Neural cell (in vitro differentiated cells): ENCODE measurements around the gene EOGT.
A peak's percentile ranks its signal among the peaks of the same experiment; 100 is the strongest.

ENCODE experiments used
- EP300 ChIP-seq: fragments of 450-650 bp; conservative IDR thresholded peaks from 2 replicates; pipeline ENCODE4 v1.6.1; 2014; ENCODE audit warnings: antibody characterized with exemption, mild to moderate bottlenecking, moderate library complexity; ENCODE audit not compliant: poor library complexity, severe bottlenecking
- POLR2AphosphoS5 ChIP-seq: IDR thresholded peaks from 2 replicates; pipeline ENCODE4 v1.6.1; 2012
- RAD21 ChIP-seq: fragments of 450-650 bp; conservative IDR thresholded peaks from 2 replicates; pipeline ENCODE4 v1.6.1; 2014; ENCODE audit warnings: antibody characterized with exemption, mild to moderate bottlenecking, moderate library complexity
- TAF1 ChIP-seq: IDR thresholded peaks from 2 replicates; pipeline ENCODE4 v1.6.1; 2012; ENCODE audit warnings: low read depth
- TF ChIP-seq, protein P1 (sequence below): fragments of 450-650 bp; IDR thresholded peaks from 2 replicates; pipeline ENCODE4 v1.5.1; 2014; ENCODE audit warnings: antibody characterized with exemption, mild to moderate bottlenecking, moderate library complexity; ENCODE audit not compliant: poor library complexity, severe bottlenecking
- TF ChIP-seq, protein P2 (sequence below): IDR thresholded peaks from 2 replicates; pipeline ENCODE4 v1.6.1; 2012; ENCODE audit warnings: borderline replicate concordance

DNA sequence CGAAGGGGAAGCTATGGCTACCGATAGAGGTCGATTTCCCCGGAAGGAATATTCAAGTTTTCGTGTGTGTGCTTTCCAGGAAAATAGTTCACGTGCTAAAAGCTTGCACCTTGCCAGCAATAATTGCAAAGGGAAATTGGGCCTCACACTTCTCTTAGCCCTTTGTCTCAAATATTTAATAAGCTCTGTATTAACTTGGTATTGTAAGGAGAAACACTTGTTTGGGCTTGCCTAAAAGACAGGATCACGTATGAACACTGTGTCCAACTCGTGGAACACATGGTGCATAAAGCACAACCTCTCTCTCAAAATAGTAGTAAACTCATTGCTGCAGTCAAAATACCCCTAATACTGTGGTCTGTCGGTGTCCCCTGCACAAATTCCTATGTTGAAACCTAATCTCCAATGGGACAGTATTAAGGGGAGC, 39.0 kb upstream of the EOGT start:
- TF ChIP-seq, protein P1, sequence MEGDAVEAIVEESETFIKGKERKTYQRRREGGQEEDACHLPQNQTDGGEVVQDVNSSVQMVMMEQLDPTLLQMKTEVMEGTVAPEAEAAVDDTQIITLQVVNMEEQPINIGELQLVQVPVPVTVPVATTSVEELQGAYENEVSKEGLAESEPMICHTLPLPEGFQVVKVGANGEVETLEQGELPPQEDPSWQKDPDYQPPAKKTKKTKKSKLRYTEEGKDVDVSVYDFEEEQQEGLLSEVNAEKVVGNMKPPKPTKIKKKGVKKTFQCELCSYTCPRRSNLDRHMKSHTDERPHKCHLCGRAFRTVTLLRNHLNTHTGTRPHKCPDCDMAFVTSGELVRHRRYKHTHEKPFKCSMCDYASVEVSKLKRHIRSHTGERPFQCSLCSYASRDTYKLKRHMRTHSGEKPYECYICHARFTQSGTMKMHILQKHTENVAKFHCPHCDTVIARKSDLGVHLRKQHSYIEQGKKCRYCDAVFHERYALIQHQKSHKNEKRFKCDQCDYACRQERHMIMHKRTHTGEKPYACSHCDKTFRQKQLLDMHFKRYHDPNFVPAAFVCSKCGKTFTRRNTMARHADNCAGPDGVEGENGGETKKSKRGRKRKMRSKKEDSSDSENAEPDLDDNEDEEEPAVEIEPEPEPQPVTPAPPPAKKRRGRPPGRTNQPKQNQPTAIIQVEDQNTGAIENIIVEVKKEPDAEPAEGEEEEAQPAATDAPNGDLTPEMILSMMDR, result peak; percentile 32
- TF ChIP-seq, protein P2, sequence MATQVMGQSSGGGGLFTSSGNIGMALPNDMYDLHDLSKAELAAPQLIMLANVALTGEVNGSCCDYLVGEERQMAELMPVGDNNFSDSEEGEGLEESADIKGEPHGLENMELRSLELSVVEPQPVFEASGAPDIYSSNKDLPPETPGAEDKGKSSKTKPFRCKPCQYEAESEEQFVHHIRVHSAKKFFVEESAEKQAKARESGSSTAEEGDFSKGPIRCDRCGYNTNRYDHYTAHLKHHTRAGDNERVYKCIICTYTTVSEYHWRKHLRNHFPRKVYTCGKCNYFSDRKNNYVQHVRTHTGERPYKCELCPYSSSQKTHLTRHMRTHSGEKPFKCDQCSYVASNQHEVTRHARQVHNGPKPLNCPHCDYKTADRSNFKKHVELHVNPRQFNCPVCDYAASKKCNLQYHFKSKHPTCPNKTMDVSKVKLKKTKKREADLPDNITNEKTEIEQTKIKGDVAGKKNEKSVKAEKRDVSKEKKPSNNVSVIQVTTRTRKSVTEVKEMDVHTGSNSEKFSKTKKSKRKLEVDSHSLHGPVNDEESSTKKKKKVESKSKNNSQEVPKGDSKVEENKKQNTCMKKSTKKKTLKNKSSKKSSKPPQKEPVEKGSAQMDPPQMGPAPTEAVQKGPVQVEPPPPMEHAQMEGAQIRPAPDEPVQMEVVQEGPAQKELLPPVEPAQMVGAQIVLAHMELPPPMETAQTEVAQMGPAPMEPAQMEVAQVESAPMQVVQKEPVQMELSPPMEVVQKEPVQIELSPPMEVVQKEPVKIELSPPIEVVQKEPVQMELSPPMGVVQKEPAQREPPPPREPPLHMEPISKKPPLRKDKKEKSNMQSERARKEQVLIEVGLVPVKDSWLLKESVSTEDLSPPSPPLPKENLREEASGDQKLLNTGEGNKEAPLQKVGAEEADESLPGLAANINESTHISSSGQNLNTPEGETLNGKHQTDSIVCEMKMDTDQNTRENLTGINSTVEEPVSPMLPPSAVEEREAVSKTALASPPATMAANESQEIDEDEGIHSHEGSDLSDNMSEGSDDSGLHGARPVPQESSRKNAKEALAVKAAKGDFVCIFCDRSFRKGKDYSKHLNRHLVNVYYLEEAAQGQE, result no peak
- TF ChIP-seq POLR2AphosphoS5 (no peak), TAF1 (no peak), RAD21 (no peak), EP300 (no peak)
